NCI-H1105 treated with DMSO at 0.1 percent for 48 hours (cell line): ENCODE data around the gene ZNF700.
"Not testable (repeated sequence)": the region's sequence is repeated elsewhere in the genome, so short reads cannot be mapped to it uniquely, and the experiment has no call there.

Experiments used
- DNase-seq: peaks from one replicate; lab custom pipeline; 2025; lab: John Stamatoyannopoulos, UW

Gene ZNF700

DNA sequence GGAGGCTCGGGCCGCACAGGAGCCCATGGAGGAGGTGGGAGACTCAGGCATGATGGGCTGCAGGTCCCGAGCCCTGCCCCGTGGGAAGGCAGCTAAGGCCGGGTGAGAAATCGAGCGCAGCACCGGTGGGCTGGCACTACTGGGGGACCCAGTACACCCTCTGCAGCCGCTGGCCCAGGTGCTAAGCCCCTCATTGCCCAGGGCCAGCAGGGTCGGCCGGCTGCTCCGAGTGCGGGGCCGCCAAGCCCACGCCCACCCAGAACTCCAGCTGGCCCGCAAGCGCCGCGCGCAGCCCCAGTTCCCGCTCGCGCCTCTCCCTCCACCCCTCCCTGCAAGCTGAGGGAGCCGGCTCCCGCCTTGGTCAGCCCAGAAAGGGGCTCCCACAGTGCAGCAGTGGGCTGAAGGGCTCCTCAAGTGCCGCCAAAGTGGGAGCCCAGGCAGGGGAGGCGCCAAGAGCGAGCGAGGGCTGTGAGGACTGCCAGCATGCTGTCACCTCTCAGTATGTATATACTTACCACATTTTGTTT is 16.5 kb downstream of the ZNF700 start:
- DNase-seq: not testable (repeated sequence)

DNA sequence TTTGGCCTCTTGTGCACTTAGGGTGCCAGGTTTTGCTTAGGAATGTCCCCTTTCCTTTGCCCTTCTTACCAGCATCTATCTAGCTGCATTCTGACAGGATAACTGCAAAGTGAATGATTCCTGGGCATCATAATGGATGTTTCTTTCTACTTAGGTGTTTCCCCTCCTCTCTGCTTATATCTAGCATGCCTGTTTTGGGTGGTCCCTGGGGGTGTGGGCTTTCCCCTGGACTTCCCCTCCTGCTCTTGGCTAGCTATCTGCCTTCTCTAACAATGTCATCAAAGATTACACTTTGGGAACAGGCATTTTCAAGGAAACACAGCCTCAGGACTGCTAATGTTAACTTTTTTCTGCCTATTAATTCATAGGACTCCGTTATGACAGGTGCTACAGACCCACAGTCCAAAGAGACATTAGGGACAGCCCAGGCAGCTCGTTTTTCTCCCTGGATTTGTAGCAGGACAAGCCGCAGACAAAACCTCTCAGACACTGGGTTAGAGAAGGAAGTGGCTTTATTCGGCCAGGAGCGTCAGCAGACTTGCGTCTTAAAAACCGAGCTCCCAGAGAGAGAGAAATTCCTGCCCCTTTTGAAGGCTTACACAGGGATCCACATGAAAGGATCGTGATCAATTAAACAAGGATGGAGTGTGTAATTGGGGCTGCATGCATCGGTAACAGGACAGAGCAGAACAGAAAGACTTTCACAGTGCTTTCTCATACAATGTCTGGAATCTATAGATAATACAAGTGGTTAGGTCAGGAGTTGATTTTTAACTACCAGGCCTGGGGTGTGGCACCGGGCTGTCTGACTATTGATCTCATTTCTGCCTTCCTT is 17.3 kb downstream of the ZNF700 start:
- DNase-seq: no peak

DNA sequence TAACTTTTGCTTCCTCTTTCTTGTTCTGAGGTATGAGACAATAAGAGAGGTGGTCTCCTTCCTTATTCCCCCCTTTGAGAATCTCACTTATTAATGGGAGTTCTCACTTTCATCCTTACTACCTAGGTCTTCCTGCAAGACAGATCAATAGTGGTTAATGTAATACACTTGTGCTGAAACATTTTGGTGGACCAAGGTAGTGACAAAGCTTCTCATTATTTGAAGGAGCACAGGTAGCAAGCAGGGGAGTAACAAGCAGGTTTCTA is 17.9 kb downstream of the ZNF700 start:
- DNase-seq: no peak

DNA sequence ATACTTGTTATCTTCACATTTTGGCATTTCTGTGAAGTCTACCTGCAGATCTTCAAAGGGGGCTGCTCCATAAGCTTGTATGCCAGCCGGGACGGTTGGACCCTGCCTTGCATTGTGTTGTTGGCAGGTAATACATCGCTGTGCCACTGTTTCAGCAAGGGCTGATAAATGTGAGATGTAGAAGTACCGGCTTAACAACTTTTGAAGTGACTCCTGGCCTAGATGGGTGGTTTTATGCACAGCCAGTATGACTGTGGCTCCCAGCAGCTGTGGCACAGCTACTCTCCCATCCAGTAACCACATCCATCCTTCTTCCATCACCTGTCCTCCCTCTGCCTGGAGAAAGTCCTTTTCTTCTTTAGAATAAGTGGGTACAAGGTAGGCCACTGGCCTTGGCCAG is 19.7 kb downstream of the ZNF700 start:
- DNase-seq: no peak

DNA sequence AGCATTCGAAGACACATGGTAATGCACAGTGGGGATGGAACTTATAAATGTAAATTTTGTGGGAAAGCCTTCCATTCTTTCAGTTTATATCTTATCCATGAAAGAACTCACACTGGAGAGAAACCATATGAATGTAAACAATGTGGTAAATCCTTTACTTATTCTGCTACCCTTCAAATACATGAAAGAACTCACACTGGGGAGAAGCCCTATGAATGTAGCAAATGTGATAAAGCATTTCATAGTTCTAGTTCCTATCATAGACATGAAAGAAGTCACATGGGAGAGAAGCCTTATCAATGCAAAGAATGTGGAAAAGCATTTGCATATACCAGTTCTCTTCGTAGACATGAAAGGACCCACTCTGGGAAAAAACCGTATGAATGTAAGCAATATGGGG is 23.7 kb downstream of the ZNF700 start:
- DNase-seq: no peak

DNA sequence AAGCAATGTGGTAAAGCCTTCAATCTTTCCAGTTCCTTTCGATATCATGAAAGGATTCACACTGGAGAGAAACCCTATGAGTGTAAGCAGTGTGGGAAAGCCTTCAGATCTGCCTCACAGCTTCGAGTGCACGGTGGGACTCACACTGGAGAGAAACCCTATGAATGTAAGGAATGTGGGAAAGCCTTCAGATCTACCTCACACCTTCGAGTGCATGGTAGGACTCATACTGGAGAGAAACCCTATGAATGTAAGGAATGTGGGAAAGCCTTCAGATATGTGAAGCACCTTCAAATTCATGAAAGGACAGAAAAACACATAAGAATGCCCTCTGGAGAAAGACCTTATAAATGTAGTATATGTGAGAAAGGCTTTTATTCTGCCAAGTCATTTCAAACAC is 24.3 kb downstream of the ZNF700 start:
- no peak for DNase-seq

DNA sequence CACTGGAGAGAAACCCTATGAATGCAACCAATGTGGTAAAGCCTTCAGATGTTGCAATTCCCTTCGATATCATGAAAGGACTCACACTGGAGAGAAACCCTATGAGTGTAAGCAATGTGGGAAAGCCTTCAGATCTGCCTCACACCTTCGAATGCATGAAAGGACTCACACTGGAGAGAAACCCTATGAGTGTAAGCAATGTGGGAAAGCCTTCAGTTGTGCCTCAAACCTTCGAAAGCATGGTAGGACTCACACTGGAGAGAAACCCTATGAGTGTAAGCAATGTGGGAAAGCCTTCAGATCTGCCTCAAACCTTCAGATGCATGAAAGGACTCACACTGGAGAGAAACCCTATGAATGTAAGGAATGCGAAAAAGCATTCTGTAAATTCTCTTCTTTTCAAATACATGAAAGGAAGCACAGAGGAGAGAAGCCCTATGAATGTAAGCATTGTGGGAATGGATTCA is 24.7 kb downstream of the ZNF700 start:
- not testable (repeated sequence) for DNase-seq

DNA sequence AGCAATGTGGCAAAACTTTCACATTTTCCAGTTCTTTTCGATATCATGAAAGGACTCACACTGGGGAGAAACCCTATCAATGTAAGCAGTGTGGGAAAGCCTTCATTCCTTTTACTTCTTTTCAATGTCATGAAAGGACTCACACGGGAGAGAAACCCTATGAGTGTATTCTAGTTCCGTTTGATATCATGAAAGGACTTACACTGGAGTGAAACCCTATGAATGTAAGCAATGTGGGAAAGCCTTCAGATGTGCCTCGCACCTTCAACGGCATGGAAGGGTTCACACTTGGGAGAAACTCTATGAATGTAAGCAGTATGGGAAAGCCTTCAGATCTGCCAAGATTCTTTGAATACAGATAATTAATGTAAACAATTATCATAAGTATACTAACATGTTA is 25.4 kb downstream of the ZNF700 start:
- DNase-seq: no peak

DNA sequence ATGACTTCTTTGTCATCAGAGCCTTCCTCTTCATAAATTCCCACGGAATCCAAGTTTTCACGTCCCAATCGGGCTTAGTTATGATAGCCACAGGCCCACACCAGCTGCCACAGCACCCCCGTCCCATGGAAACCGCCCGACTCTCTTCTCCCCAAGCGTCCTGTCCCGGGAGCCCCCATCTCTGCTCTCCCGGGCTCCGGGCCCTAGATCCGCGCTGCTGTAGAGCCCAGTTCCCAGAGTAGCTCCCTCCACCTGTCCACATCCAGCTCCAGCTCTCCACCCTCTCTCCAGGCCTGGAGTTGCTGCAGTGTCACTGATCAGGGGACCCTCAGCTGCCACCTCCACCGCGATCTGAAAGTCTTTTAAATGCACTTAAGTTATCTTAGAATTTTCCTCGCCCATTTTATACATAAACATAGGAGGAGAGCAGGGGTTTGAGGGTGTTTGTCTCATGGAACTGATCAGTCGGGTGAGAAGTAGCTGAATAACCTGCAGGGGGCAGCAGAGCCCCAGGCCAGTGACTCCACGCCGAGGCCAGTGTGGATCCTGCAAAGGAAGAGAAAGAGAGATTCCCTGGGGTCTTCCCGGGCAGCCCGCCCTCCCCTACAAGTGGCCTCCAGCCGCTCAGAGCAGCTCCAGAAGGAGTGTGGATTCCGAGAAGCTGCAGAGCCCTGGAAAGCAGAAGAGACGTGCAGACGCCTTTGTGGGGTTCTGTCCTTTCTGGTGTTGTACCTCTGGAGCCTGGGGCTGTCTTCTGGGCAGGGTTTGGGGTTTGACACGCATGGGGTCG is 38.9 kb downstream of the ZNF700 start:
- peak; percentile 71 for DNase-seq

DNA sequence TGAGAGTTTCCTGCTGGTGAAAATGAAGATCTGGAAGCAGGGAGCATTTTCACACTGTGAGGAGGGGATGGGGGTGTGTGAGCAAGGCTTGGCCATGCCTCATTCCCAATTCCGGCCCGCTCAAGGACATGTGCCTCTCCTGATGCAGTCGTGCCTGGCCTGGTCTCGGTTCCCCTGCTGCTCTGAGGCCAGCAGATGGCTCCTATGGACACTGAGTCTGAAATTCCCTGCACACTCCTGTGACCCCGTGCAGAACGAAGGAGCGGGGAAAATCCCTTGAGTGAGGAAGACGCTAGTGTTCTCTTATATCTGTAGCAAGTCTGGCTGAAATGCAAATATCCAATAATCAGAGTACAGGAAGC is 39.6 kb downstream of the ZNF700 start:
- DNase-seq: no peak

DNA sequence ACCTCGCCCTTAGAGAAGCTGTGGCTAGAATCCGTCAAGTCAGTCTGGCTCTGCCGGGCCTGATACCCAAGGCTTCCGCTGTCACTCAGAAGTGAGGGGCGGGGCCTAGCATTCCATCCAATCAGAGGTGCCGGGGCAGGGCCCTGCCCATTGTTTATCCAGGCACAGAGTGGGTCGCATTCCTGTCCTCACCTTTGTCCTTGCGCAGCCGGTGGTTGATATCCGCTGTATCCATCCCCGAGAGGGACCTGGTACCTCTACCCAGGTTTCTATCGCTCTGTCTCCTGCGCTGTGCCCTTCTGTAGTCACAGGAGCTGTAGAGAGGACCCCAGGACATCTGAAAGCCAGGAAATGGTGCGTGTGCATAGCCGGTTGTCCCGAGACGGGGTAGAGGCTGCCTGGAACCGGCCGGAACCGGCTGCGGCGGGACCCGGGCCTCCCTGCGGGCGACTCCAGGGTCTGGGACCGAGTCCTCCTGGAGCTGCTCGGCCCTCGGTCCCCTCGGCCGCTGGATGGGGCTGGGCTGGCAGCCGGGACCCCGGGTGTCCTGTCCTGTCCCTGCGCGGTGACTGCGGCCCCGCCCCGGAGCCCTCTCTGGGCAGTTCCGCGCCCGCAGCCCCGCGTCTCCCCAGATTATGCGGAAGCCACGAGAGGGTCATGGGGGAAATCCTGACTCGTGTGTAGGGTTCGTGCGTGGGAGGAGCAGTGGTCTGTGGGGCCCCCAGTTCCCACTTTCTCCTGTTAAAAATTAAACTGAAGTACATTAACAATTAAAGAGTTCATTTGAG is 40.1 kb downstream of the ZNF700 start, which contains the start of gene ZNF763:
Gene ZNF763 (plus strand): TSS at position 183 of the 788 bp plus-strand sequence. CDS start 169 bp downstream, at position 352.
- DNase-seq: peak; percentile 66

DNA sequence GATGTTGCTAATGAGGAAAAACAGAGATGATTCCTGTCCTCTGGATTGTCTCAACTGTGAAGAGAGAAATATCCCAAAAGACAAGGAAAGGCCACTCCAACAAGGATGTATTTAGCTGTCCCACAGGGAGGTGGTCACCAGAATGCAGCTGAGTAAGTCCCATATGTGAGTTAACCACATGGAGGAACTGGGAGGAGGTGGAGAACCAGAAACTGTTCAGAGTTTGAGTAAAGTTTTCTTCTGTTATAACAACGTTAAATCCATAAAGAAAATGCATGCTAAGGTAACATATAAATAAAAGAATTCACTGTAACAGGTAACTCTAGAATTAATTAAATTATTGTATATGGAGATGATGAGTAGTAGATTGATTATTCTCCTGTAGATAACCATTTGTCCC is 45.3 kb downstream of the ZNF700 start:
- no peak for DNase-seq

DNA sequence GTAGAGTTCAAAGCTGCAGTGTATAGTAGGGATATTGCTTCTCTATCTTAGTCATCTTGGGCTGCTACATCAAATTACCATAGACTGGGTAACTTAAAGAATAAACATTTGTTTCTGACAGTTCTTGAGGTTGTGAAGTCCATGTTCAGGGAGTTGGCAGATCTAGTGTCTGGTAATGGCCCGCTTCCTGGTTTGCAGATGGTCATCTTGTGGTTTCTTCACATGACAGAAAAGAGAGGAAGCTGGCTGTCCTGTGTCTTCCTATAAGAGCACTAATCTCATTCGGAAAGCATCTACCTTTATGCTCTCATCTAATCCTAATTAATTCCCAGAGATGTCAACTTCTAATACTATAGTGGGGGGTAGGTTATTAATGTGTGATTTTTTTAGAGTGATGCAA is 46.1 kb downstream of the ZNF700 start:
- DNase-seq: no peak

DNA sequence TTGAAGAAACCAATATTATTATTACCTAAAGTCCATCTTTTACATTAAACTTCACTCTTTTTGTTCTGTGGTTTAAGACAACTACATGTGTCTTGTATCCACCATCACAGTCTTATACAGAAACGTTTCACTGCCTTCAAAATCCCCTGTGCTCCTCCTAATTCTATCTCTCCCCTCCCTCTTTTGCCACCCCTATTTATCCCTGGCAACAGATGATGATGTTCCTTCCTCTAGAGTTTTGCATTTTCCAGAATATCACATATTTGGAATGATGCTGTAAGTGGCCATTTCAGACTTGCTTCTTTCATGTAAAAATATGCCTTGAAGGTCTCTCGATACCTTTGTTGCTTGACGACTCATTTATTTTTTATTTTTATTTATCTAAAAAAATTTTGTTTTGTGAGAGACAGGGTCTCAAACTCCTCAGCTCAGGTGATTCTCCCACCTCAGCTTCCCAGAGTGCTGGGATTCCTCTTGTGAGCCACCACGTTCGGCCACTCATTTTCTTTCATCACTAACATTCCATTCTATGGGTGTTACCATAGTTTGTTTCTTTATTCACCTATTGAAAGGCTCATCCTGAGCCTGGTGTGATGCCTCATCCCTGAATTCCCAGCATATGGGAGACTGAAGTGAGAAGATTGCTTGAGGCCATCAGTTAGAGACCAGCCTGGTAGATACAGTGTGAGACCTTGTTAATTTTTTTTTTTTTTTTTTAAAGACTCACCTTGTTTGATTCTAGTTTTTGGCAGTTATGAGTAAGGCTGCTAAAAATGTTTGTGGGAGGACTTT is 48.3 kb downstream of the ZNF700 start:
- no peak for DNase-seq

DNA sequence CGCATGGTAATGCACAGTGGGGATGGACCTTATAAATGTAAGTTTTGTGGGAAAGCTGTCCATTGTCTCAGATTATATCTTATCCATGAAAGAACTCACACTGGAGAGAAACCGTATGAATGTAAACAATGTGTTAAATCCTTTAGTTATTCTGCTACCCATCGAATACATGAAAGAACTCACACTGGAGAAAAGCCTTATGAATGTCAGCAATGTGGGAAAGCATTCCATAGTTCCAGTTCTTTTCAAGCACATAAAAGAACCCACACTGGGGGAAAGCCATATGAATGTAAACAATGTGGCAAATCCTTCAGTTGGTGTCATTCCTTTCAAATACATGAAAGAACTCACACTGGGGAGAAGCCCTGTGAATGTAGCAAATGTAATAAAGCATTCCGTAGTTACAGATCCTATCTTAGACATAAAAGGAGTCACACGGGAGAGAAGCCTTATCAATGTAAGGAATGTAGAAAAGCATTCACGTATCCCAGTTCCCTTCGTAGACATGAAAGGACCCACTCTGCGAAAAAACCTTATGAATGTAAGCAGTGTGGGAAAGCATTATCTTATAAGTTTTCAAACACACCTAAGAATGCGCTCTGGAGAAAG is 53.7 kb downstream of the ZNF700 start:
- DNase-seq: no peak

DNA sequence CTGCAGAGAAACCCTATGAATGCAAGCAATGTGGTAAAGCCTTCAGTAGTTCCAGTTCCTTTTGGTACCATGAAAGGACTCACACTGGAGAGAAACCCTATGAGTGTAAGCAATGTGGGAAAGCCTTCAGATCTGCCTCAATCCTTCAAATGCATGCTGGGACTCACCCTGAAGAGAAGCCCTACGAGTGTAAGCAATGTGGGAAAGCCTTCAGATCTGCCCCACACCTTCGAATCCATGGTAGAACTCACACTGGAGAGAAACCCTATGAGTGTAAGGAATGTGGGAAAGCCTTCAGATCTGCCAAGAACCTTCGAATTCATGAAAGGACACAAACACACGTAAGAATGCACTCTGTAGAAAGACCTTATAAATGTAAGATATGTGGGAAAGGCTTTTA is 54.6 kb downstream of the ZNF700 start:
- DNase-seq: no peak

DNA sequence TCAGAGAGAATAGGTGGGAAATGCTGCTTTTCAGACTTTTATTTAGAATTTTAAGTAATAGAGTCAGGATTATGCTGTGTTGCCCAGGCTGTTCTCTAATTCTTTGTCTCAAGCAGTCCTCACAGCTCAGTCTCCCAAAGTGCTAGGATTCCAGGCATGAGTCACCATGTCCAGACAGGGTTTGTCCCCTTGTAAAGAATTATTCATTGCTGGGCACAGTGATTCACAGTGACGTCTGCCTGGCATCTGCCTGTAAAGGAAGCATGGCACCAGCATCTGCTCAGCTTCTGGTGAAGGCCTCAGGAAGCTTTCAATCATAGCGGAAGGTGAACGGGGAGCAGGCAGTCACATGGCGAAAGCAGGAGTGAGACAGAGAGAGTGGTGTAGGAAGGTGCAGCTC is 57.6 kb downstream of the ZNF700 start:
- DNase-seq: no peak

DNA sequence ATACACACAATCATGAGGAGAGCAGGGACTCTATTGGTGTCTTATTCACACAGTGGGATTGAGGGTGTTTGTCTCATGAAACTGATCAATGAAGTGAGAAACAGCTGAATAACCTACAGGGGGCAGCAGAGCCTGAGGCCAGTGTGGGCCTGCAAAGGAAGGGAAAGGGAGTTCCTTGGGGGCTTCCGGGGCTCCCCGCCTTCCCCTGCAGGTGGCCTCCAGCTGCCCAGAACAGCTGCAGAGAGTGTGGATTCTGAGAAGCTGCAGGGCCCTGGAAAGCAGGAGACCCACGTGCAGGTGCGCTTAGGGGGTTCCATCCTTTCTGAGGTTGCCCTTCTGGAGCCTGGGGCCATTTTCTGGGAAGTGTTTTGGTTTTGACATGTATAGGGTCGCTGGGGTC is 60.1 kb downstream of the ZNF700 start:
- DNase-seq: peak; percentile 36

DNA sequence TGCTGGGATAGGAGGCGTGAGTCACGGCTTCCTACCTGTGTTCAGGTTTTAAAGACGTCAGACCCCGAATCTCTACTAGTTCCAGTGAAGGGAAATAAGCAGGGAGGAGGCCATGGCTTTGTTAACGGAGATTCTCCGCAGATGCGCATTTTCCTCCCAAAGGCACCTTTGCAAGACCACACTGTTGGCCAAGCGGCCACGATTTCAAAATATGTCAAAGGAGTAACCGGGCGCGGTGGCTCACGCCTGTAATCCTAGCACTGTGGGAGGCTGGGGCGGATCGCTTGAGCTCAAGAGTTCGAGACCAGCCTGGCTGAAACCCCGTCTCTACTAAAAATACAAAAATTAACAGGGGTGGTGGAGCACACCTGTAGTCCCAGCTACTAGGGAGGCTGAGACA is 61.8 kb downstream of the ZNF700 start:
- no peak for DNase-seq

DNA sequence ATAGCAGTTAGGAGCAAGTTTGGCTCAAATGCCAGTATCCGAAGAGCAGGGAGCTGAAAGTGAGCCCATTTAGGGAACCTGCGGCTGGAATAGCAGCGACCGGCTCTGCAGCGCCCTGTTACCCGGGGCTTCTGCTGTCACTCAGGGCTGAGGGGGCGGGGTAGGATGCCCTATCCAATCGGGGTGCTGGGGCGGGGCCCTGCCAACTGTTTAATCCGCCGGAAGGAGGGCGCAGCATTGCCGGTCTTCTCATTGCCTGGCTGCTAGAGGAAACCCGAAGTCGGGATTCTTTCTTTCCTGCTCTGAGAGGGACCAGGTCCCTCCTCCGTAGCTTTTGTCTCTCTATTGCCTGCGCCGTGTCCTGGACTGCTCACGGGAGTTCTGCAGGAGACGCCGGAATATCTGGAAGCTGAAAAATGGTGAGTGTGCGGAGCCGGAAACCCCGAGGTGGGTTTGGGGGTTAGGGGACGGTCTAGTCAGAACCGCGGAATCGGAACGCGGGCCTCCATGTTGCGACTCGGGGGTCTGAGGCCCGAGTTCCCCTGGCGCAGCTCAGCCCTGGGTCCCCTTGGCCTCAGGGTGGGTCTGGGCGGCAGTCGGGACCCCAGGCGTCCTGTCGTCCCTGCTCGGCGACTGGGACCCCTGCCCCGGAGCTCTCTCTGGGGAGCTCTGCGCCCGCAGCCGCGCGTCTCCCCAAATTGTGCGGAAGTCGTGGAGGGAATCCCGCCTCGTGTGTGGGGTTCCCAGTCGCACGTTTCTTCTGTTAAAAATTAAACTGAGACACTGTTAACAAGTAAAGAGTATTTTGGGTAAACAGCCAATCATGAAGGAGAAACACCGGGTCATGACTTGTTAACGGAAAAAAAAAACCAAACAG is 62.7 kb downstream of the ZNF700 start:
- DNase-seq: peak; percentile 95
